Neural cell (in vitro differentiated cells): ENCODE results near the gene BMERB1. TPM values are rescaled to one million over a fixed set of nuclear protein-coding genes. Genes with fewer than 3 reads are reported as not detected.
A peak's percentile ranks its signal among the peaks of the same experiment; 100 is the strongest.

Source experiments
- H2AFZ ChIP-seq: fragments of 200-600, 300-800 bp; sonication (generic), shearing (Covaris generic); 2 replicates; pipeline ENCODE4 v1.6.0; 2014; ENCODE audit warnings: low read depth, mild to moderate bottlenecking, antibody characterized with exemption, low read length, moderate library complexity
- H3F3A ChIP-seq: fragments of 200-600 bp; shearing (Covaris generic); 2 replicates; pipeline ENCODE4 v1.6.1; 2016; ENCODE audit warnings: mild to moderate bottlenecking, moderate library complexity, mixed read lengths, antibody characterized with exemption, low read length; ENCODE audit not compliant: insufficient read depth, poor library complexity, severe bottlenecking
- H3K27ac ChIP-seq: fragments of 200-600, 300-800 bp; sonication (generic), shearing (Covaris generic); 2 replicates; pipeline ENCODE4 v1.5.1; 2014; ENCODE audit warnings: mild to moderate bottlenecking, low read length, moderate library complexity
- H3K27me3 ChIP-seq: fragments of 300-800, 200-600 bp; sonication (generic), shearing (Covaris generic); 2 replicates; pipeline ENCODE4 v1.6.0; 2014; ENCODE audit warnings: mild to moderate bottlenecking, low read depth, low read length, moderate library complexity; ENCODE audit not compliant: insufficient read depth
- H3K36me3 ChIP-seq: fragments of 300-800, 200-600 bp; sonication (generic), shearing (Covaris generic); 2 replicates; pipeline ENCODE4 v1.5.1; 2014; ENCODE audit warnings: mild to moderate bottlenecking, antibody characterized with exemption, low read length, moderate library complexity; ENCODE audit not compliant: insufficient read depth
- H3K4me2 ChIP-seq: fragments of 300-800, 200-600 bp; sonication (generic), shearing (Covaris generic); 2 replicates; pipeline ENCODE4 v1.6.0; 2014; ENCODE audit warnings: mild to moderate bottlenecking, low read length
- H3K4me3 ChIP-seq: fragments of 300-800, 200-600 bp; sonication (generic), shearing (Covaris generic); 2 replicates; pipeline ENCODE4 v1.5.1; 2014; ENCODE audit warnings: mild to moderate bottlenecking, low read length, moderate library complexity
- H3K79me2 ChIP-seq: fragments of 200-600 bp; shearing (Covaris generic); replicated peaks from 2 replicates; pipeline ENCODE4 v1.6.0; 2014; ENCODE audit warnings: mild to moderate bottlenecking, low read length, moderate library complexity; ENCODE audit not compliant: insufficient read depth
- H3K9ac ChIP-seq: fragments of 300-800, 200-600 bp; sonication (generic), shearing (Covaris generic); 2 replicates; pipeline ENCODE4 v1.6.1; 2016; ENCODE audit warnings: mild to moderate bottlenecking, low read length, mixed read lengths
- H3K9me2 ChIP-seq: fragments of 200-600 bp; shearing (Covaris generic); 2 replicates; pipeline ENCODE4 v1.6.1; 2016; ENCODE audit warnings: mild to moderate bottlenecking, low read length, mixed read lengths; ENCODE audit not compliant: insufficient read depth
- H3K9me3 ChIP-seq: fragments of 200-600, 300-800 bp; sonication (generic), shearing (Covaris generic); 2 replicates; pipeline ENCODE4 v1.6.1; 2016; ENCODE audit warnings: mild to moderate bottlenecking, mixed run types, low read length, moderate library complexity, mixed read lengths
- H4K20me1 ChIP-seq: fragments of 200-600 bp; shearing (Covaris generic); 2 replicates; pipeline ENCODE4 v1.6.1; 2016; ENCODE audit warnings: mild to moderate bottlenecking, mixed run types; ENCODE audit not compliant: insufficient read depth
- CTCF ChIP-seq: fragments of 450-650 bp; IDR thresholded peaks from 2 replicates; pipeline ENCODE4 v1.5.1; 2014; ENCODE audit warnings: antibody characterized with exemption, mild to moderate bottlenecking, moderate library complexity; ENCODE audit not compliant: poor library complexity, severe bottlenecking
- EP300 ChIP-seq: fragments of 450-650 bp; conservative IDR thresholded peaks from 2 replicates; pipeline ENCODE4 v1.6.1; 2014; ENCODE audit warnings: antibody characterized with exemption, mild to moderate bottlenecking, moderate library complexity; ENCODE audit not compliant: poor library complexity, severe bottlenecking
- EZH2 ChIP-seq: fragments of 200-600, 300-800 bp; shearing (Covaris generic), sonication (generic); IDR thresholded peaks from 2 replicates; pipeline ENCODE4 v1.6.1; 2014; ENCODE audit warnings: antibody characterized with exemption, low read length, borderline replicate concordance, mild to moderate bottlenecking; ENCODE audit not compliant: insufficient read depth, poor library complexity, severe bottlenecking
- MXI1 ChIP-seq: fragments of 450-650 bp; conservative IDR thresholded peaks from 2 replicates; pipeline ENCODE4 v1.6.1; 2014; ENCODE audit warnings: antibody characterized with exemption, mild to moderate bottlenecking; ENCODE audit not compliant: poor library complexity, severe bottlenecking
- POLR2AphosphoS5 ChIP-seq: IDR thresholded peaks from 2 replicates; pipeline ENCODE4 v1.6.1; 2012
- RAD21 ChIP-seq: fragments of 450-650 bp; conservative IDR thresholded peaks from 2 replicates; pipeline ENCODE4 v1.6.1; 2014; ENCODE audit warnings: antibody characterized with exemption, mild to moderate bottlenecking, moderate library complexity
- SMC3 ChIP-seq: fragments of 450-650 bp; conservative IDR thresholded peaks from 2 replicates; pipeline ENCODE4 v1.6.1; 2014; ENCODE audit warnings: antibody characterized with exemption, mild to moderate bottlenecking, moderate library complexity; ENCODE audit not compliant: poor library complexity
- TAF1 ChIP-seq: IDR thresholded peaks from 2 replicates; pipeline ENCODE4 v1.6.1; 2012; ENCODE audit warnings: low read depth
- polyA plus RNA-seq: library from polyadenylated mRNA; depleted of rRNA; stranded (reverse); fragments of >200 nt; gene quantifications from 2 replicates; pipeline ENCODE4 v1.2.3, GENCODE V29; 2014
- TF ChIP-seq, protein P1 (sequence below): IDR thresholded peaks from 2 replicates; pipeline ENCODE4 v1.6.1; 2012; ENCODE audit warnings: borderline replicate concordance

BMERB1 gene
- polyA plus RNA-seq, 1 donor from 2014 or later: 149 TPM

DNA sequence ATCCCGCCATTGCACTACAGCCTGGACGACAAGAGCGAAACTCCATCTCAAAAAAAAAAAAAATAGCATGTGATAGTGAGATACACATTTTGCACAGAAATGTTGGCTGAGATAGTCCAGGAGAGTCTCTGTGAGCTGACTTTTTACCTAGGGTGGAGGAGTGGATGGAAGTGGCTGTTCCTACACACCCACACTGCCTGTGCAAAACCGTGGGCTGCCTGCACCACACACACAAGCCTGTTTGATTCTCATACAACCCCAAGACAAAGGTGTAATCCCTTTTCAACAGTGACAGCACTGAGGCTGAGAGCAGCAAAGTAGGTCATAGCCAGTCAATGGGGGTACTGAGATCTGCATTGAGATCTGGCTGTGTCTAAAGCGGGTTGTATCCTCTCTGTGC lies 121.7 kb downstream of the BMERB1 start:
- H3K9me3 ChIP-seq: no peaks in the 10 kb centered on the region
- H4K20me1 ChIP-seq: no peaks in the 10 kb centered on the region
- H3K4me3 ChIP-seq: no peak overlapping the region
- TF ChIP-seq EZH2: no peak
- TF ChIP-seq SMC3: no peak
- no peak for TF ChIP-seq RAD21
- TF ChIP-seq, protein P1, sequence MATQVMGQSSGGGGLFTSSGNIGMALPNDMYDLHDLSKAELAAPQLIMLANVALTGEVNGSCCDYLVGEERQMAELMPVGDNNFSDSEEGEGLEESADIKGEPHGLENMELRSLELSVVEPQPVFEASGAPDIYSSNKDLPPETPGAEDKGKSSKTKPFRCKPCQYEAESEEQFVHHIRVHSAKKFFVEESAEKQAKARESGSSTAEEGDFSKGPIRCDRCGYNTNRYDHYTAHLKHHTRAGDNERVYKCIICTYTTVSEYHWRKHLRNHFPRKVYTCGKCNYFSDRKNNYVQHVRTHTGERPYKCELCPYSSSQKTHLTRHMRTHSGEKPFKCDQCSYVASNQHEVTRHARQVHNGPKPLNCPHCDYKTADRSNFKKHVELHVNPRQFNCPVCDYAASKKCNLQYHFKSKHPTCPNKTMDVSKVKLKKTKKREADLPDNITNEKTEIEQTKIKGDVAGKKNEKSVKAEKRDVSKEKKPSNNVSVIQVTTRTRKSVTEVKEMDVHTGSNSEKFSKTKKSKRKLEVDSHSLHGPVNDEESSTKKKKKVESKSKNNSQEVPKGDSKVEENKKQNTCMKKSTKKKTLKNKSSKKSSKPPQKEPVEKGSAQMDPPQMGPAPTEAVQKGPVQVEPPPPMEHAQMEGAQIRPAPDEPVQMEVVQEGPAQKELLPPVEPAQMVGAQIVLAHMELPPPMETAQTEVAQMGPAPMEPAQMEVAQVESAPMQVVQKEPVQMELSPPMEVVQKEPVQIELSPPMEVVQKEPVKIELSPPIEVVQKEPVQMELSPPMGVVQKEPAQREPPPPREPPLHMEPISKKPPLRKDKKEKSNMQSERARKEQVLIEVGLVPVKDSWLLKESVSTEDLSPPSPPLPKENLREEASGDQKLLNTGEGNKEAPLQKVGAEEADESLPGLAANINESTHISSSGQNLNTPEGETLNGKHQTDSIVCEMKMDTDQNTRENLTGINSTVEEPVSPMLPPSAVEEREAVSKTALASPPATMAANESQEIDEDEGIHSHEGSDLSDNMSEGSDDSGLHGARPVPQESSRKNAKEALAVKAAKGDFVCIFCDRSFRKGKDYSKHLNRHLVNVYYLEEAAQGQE: no peak
- no peaks in the 10 kb centered on the region for H3K9me2 ChIP-seq
- H2AFZ ChIP-seq: no peak overlapping the region
- H3K9ac ChIP-seq: no peak overlapping the region
- H3K27ac ChIP-seq: no peak overlapping the region
- H3K27me3 ChIP-seq: no peaks in the 10 kb centered on the region
- H3K79me2 ChIP-seq: no peaks in the 10 kb centered on the region
- H3F3A ChIP-seq: no peaks in the 10 kb centered on the region
- no peaks in the 10 kb centered on the region for H3K36me3 ChIP-seq
- H3K4me2 ChIP-seq: no peak overlapping the region

GRCh38 chr16:15557258-15557657 lies 122.9 kb downstream of the BMERB1 start:
- TF ChIP-seq POLR2AphosphoS5 (no peak), MXI1 (peak; percentile 59)
- Histone ChIP-seq H3K9me2 (no peaks in the 10 kb centered on the region), H2AFZ (no peak overlapping the region), H3K36me3 (no peaks in the 10 kb centered on the region), H3K9me3 (no peaks in the 10 kb centered on the region), H3K4me3 (no peak overlapping the region), H3K4me2 (no peak overlapping the region), H3K79me2 (no peaks in the 10 kb centered on the region), H3K27ac (no peak overlapping the region), H3K27me3 (no peaks in the 10 kb centered on the region), H3F3A (no peaks in the 10 kb centered on the region), H3K9ac (no peak overlapping the region), H4K20me1 (no peaks in the 10 kb centered on the region)

DNA sequence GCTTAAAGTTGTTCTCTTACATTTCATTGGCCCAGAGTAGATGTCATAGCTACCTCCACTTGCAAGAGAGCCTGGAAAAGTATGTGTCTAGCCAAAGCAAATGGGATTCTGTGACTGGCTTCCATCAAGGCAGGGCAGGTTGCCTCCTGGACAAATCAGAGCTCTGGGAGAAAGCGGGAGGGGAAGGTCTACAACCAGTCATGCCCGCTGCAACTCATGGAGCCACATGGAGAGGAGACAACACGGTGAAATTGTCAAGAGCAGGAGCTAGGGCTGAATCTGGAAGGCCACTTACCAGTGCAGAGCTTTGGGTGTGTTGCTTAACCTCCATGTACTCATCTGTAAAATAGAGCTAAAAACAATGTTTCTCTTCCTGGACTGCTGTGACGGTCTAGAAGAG lies 124.8 kb downstream of the BMERB1 start:
- Histone ChIP-seq H3K9me2 (no peaks in the 10 kb centered on the region), H3K36me3 (no peaks in the 10 kb centered on the region), H3K27ac (no peak overlapping the region), H3K9ac (no peak overlapping the region), H3K79me2 (no peaks in the 10 kb centered on the region), H3K4me3 (no peak overlapping the region), H2AFZ (no peak overlapping the region), H3F3A (no peaks in the 10 kb centered on the region), H3K9me3 (no peaks in the 10 kb centered on the region), H3K27me3 (no peaks in the 10 kb centered on the region), H3K4me2 (no peak overlapping the region), H4K20me1 (no peaks in the 10 kb centered on the region)
- no peak for TF ChIP-seq RAD21
- TF ChIP-seq SMC3: no peak
- TF ChIP-seq, protein P1: no peak
- no peak for TF ChIP-seq TAF1
- no peak for TF ChIP-seq MXI1
- no peak for TF ChIP-seq CTCF
- no peak for TF ChIP-seq POLR2AphosphoS5
- no peak for TF ChIP-seq EP300
- no peak for TF ChIP-seq EZH2
